ENCODE measurements around the gene NOTCH3. TPM values are rescaled to one million over a fixed set of nuclear protein-coding genes. Genes with fewer than 3 reads are reported as not detected.

NOTCH3 gene
- total and polyA plus RNA-seq, 2 donors from 2014 or later = 15.1 to 92.3 TPM

DNA sequence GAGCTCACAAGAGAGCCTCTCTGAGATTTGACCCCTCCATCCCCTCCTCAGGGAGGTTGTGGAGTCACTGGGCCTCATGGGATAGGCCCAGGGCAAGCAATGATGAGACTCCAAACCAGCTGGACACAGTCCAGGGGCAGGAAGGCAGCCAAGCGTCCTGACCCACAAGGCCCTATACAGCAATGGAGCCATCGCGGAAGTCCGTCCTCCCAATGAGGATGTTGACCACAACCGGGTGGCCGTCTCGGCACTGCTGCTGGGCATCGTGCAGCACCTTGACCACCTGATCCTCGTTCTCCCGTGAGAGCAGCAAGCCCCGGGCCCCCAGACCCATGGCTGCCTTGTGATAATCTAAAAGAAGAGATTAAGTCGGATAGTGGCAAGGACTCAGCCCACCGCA, 85.7 kb downstream of the NOTCH3 start:
- FAIRE-seq (no peak), DNase-seq (peak in 2 of 5 donors; percentile 56 to 93)
- intact Hi-C loops (cut with DNase I) = no loop called here
- Histone ChIP-seq H3K4me1 (ENCODE audit: control insufficient read depth in 2 of 3, insufficient read depth in 2 of 3, low read depth in 1 of 3, low read length in 3 of 3) (peaks cover 0 to 29% (median 14%) of the 10 kb centered on the region in 3 donors), H3K27ac (ENCODE audit: low read depth in 2 of 2, low read length in 2 of 2) (peak overlapping the region in 1 of 2 donors; percentile 41), H3K4me3 (ENCODE audit: low read length in 3 of 3) (no peak overlapping the region), H3K9ac (ENCODE audit: low read length in 3 of 3) (peak overlapping the region in 1 of 3 donors; percentile 26), H3K36me3 (ENCODE audit: control insufficient read depth in 2 of 3, insufficient read depth in 3 of 3, low read length in 3 of 3) (peaks cover 2 to 61% (median 32%) of the 10 kb centered on the region in 3 donors), H3K27me3 (ENCODE audit: control insufficient read depth, insufficient read depth, low read length) (no peaks in the 10 kb centered on the region), H3K9me3 (ENCODE audit: control insufficient read depth in 2 of 3, insufficient read depth in 1 of 3, low read length in 3 of 3) (no peaks in the 10 kb centered on the region)
- TF ChIP-seq, protein P1, sequence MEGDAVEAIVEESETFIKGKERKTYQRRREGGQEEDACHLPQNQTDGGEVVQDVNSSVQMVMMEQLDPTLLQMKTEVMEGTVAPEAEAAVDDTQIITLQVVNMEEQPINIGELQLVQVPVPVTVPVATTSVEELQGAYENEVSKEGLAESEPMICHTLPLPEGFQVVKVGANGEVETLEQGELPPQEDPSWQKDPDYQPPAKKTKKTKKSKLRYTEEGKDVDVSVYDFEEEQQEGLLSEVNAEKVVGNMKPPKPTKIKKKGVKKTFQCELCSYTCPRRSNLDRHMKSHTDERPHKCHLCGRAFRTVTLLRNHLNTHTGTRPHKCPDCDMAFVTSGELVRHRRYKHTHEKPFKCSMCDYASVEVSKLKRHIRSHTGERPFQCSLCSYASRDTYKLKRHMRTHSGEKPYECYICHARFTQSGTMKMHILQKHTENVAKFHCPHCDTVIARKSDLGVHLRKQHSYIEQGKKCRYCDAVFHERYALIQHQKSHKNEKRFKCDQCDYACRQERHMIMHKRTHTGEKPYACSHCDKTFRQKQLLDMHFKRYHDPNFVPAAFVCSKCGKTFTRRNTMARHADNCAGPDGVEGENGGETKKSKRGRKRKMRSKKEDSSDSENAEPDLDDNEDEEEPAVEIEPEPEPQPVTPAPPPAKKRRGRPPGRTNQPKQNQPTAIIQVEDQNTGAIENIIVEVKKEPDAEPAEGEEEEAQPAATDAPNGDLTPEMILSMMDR (IDR thresholded peaks at IDR 0.05; ENCODE audit: borderline replicate concordance, extremely low read depth, insufficient read depth) = no peak

DNA sequence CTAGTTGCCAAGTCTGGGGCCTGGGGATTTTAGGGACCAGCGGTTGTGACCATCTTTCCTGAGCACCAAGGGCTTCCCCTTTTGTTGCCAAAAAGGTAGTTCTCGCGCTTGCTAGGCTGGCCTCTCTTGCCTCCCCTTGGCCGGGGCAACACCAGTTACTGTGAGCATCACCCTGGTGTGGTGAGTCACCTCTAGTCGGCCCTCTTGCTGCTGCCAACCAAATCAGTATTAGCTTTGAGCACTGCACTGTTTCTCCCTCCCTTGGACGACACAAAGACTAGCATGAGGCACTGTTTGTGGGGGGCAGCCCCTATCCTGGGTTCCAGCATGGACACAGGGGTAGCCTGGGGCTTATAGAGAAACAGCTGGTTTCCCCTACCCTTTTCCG, 86.6 kb downstream of the NOTCH3 start:
- Histone ChIP-seq H3K27ac (ENCODE audit: low read depth in 2 of 2, low read length in 2 of 2) (no peak overlapping the region), H3K27me3 (ENCODE audit: control insufficient read depth, insufficient read depth, low read length) (no peaks in the 10 kb centered on the region), H3K36me3 (ENCODE audit: control insufficient read depth in 2 of 3, insufficient read depth in 3 of 3, low read length in 3 of 3) (peaks cover 2 to 59% (median 32%) of the 10 kb centered on the region in 3 donors), H3K4me3 (ENCODE audit: low read length in 3 of 3) (no peak overlapping the region), H3K9ac (ENCODE audit: low read length in 3 of 3) (no peak overlapping the region), H3K9me3 (ENCODE audit: control insufficient read depth in 2 of 3, insufficient read depth in 1 of 3, low read length in 3 of 3) (no peaks in the 10 kb centered on the region), H3K4me1 (ENCODE audit: control insufficient read depth in 2 of 3, insufficient read depth in 2 of 3, low read depth in 1 of 3, low read length in 3 of 3) (peaks cover 0 to 31% (median 14%) of the 10 kb centered on the region in 3 donors)
- TF ChIP-seq, protein P1 (IDR thresholded peaks at IDR 0.05; ENCODE audit: borderline replicate concordance, extremely low read depth, insufficient read depth) = no peak
- DNase-seq (no peak), FAIRE-seq (no peak)
- intact Hi-C loops (cut with DNase I) = no loop called here

DNA sequence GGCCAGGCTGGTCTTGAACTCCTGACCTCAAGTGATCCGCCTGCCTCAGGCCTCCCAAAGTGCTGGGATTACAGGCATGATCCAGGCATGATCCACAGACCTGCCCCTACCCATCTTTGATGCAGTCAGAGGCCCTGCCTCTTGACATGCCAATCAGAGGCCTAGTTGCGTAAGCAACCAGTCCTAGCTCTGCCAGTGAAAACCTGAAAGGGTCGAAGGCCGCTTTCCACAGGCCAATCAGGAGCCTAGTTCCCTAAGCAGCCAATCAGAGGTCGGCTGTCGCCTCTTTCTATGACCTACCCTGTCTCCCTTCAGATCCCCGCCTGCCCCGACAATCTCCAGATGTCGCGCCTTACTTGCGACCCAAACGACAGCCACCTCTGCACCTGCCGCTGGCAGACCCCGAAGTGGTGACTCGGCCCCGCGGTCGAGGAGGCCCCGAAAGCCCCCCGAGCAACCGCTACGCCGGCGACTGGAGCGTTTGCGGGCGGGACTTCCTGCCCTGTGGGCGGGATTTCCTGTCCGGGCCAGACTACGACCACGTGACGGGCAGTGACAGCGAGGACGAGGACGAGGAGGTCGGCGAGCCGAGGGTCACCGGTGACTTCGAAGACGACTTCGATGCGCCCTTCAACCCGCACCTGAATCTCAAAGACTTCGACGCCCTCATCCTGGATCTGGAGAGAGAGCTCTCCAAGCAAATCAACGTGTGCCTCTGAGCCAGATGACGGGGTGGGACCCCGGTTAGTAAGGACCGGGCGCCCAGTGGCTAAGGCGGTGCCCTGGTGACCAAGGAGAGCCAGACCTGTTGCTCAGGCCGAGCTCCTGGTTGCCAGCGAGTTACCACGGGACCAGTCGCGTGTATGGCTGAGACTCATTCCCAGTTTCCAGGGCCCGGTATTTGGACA, 87.3 kb downstream of the NOTCH3 start:
- H3K36me3 ChIP-seq (ENCODE audit: control insufficient read depth in 2 of 3, insufficient read depth in 3 of 3, low read length in 3 of 3) = peaks cover 2 to 52% (median 27%) of the 10 kb centered on the region in 3 donors

More for the DNA sequence above, 87.3 kb downstream of the NOTCH3 start:
- Histone ChIP-seq H3K9me3 (ENCODE audit: control insufficient read depth in 2 of 3, insufficient read depth in 1 of 3, low read length in 3 of 3) (no peaks in the 10 kb centered on the region), H3K4me1 (ENCODE audit: control insufficient read depth in 2 of 3, insufficient read depth in 2 of 3, low read depth in 1 of 3, low read length in 3 of 3) (peaks cover 0 to 28% (median 9%) of the 10 kb centered on the region in 3 donors), H3K27me3 (ENCODE audit: control insufficient read depth, insufficient read depth, low read length) (no peaks in the 10 kb centered on the region), H3K4me3 (ENCODE audit: low read length in 3 of 3) (no peak overlapping the region), H3K27ac (ENCODE audit: low read depth in 2 of 2, low read length in 2 of 2) (no peak overlapping the region), H3K9ac (ENCODE audit: low read length in 3 of 3) (no peak overlapping the region)
- DNase-seq (peak in 1 of 5 donors; percentile 45), FAIRE-seq (no peak)
- intact Hi-C loops (cut with DNase I) = no loop called here
- TF ChIP-seq, protein P1 (IDR thresholded peaks at IDR 0.05; ENCODE audit: borderline replicate concordance, extremely low read depth, insufficient read depth) = no peak

Measured in kidney (tissue), 14 donors.